DMS79 treated with DMSO at 0.1 percent for 48 hours (cell line): Measurements from ENCODE around the gene SYCE3.
"Not testable (repeated sequence)": the region's sequence is repeated elsewhere in the genome, so short reads cannot be mapped to it uniquely, and the experiment has no call there.

Experiments used
- DNase-seq: peaks from one replicate; lab custom pipeline; 2025; lab: John Stamatoyannopoulos, UW

SYCE3 gene

DNA sequence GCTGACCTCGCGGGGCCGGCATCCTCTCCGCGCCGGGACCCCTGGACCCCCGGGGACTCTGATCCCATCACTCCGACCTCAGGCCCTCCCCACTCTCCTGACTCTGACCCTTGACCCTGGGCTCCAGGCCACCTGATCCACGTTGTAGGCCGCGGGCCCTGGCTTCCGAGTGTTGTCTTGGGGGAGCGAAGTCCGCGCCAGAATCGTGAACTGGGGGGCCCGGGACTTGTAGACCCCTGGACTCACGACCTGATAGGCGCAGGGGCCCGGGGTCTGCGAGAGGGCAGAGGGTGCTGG, 32.2 kb downstream of the SYCE3 start:
- DNase-seq, result no peak

GRCh38 chr22:50529897-50530579, 32.7 kb downstream of the SYCE3 start, which contains the start of gene TYMP:
Gene TYMP, minus strand, starts transcription at chr22:50530012. Its CDS starts 303 bp downstream, at chr22:50529709.
- no peak for DNase-seq

GRCh38 chr22:50529416-50529896, 33.3 kb downstream of the SYCE3 start:
- no peak for DNase-seq

DNA sequence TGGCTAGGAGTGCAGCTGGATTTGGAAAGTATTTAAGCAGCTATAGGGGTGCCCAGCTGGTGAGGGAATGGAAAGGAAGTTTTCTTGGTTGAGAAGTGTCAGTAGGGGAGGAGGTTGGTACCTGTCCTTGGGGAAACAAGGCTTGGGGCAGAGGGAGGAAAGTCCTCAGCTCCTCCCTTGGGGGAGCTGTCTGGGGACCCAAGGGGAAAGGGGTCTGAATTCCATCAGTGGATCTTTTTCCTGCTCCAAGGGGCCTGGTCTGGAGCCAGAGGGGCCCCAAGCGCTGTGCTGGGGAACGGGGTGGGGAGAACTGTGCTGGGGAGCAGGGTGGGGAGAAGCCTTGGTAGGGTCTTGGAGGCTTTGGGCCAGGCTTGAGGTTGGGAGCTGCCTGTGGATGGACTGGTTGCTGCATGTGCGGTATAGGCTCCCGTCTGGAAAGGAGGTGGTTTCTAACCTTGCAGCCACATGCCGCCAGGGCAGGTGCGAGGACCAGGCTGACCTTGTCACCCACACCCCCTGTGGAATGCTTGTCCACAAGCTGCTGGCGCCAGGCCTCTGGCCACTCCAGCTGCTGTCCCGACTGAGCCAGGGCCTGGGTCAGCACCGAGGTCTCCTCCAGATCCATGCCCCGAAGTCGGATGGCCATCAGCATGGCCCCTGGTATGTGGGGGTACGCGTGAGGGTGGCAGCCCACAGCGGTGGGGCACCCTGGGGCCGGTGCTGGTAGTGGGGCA, 33.9 kb downstream of the SYCE3 start:
- DNase-seq, result no peak

DNA sequence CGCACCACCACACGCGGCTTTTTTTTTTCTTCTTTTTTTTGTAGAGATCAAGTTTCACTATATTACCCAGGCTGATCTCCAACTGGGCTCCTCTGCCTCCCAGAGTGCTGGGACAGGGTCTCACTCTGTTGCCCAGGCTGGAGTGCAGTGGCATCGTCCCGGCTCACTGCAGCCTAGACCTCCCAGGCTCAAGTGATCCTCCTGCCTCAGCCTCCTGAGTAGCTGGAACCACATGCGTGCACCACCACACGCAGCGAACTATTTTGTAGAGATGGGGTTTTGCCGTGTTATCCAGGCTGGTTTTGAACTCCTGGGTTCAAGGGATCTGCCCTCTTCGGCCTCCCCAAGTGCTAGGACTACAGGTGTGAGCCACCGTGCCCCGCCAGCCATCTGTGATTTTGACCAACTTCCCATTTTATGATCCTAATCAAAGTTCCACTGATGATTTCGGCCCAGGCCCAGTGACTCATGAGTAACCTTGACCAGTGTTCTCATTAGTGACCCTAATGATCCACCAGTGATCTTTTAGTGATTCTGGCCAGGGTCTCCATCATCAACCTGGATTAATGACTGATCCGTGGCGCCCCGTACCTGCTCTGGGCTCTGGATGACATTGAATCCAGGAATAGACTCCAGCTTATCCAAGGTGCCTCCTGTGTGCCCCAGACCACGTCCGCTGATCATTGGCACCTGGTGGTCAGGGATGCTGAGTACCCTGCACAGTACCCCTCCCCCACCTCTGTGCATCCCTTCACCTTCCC, 34.6 kb downstream of the SYCE3 start:
- no peak for DNase-seq

DNA sequence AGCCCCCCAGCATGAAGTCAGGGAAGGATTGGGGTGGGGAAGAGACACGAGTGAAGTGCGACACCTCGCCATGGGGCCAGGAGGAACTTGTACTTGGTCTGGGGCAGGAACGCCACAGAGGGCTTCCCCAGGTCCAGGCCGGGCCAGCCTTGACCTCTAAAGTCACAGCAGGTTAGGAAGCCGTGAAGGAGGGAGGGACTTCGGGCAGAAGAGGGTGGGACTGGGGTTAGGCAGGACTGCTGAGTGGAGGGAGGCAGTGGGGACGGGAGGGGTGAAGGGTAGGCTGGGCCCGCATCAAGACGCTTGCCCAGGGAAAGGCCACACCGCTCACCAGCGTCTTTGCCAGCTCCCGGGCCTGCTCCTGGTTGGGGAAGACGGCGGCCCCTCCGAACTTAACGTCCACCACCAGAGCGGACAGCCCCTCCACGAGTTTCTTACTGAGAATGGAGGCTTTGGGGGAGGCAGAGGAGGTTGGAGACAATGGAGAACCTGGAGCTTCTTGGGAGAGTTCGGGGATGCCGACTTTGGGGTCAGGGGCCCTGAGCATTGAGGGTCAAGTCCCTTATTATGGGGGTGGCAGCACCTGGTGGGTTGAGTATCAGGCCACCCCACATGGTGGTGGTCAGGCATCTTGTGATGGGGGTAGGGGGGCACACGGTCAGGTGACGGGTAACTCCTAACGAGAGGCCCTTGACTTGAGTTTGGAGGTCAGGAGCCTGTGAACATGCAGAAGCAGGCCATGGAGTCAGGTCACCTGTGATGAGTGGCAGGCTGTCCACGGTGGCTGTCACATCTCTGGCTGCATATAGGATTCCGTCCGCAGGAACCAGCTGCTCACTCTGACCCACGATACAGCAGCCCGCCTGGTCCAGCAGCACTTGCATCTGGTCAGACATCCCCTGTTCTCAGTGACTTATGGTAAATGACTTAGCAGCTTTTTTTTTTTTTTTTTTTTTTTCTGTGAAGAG, 35.6 kb downstream of the SYCE3 start:
- DNase-seq, result peak; percentile 6

GRCh38 chr22:50526108-50526833, 36.4 kb downstream of the SYCE3 start:
- DNase-seq, result peak; percentile 15

DNA sequence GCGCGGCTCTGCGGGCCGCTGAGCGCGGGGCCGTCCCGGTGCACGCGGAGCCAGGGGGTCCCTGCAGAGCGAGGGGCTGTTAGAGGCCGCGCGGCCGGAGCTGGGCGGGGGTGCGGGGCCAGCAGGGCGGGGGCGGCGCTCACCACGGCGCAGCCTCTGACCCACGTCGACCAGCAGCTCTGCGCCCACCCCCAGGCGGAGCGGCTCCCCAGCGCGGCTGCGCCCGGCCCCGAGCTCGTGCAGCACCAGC, 36.9 kb downstream of the SYCE3 start:
- no peak for DNase-seq

DNA sequence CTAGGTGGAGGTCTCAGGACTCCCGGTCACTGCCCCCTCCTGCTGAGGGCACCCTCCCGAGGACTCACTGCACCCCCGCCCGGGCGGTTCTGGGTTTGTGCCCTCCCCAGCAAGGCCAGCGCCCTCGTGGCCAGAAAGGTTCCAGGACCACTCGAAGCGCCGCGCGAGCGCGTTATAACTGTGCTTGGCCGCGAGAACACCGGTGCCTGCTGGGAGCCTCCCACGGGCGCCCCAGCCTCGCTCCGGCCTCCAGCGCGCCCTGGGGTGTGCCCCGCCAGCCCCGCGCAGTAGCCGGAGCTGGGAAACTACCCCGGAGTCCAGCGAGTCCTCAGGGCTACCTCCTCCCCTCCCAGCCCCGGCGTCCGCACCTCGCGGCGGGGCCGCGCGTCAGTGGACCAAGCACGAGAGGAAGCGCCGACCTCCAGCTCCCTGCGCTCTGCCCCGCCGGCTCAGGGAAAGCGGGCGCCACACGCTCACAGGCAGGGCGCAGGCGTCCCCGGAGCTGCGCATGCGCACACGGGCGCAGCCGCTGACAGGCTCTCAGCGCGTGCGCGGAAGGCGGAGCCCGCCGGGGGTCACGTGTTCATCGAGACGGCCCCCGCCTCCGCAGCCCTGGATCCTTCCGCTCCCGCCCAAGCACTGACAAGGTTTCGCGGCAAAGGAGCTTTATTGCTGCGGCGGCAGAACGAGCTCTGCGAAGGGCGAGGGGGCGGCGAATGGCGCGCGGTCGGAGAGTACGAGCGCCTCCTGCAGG, 37.4 kb downstream of the SYCE3 start, which contains the start of gene SCO2:
Gene SCO2, minus strand, starts transcription at position 495 of the 754 bp plus-strand sequence. CDS start 1,187 bp downstream, outside the sequence.
- peak; percentile 74 for DNase-seq

- DNase-seq, result no peak
Measured at GRCh38 chr22:50524676-50525103, 38.0 kb downstream of the SYCE3 start.

- DNase-seq, result no peak
Measured at GRCh38 chr22:50523806-50524675, 38.7 kb downstream of the SYCE3 start.

GRCh38 chr22:50523458-50523805, 39.3 kb downstream of the SYCE3 start:
- no peak for DNase-seq

- DNase-seq, result no peak
Measured at GRCh38 chr22:50522806-50523438, 39.8 kb downstream of the SYCE3 start.

DNA sequence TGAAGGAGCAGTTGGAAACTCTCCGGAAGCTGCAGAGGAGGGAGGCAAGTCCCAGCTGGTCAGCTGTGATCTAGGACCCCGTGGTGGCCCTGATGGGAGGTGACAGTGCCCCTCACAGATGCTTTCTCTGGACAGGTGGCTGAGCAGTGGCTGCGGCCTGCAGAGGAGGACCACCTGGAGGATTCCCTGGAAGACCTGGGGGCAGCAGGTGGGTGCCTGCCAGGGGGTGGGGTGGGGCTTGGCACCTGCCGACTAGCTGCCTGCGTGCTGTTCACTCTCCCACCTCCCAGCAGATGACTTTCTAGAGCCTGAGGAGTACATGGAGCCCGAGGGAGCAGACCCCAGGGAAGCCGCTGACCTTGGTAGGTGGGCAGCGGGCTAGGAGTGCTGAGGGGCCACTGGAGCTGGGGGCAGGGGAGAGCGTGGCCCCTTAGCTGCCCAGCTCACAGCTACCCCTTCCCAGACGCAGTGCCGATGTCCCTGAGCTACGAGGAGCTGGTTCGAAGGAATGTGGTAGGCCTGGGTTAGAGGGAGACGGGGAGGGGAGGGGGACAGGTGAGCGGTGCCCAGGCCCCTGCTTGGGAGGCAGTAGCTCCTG, 40.4 kb downstream of the SYCE3 start:
- no peak for DNase-seq

DNA sequence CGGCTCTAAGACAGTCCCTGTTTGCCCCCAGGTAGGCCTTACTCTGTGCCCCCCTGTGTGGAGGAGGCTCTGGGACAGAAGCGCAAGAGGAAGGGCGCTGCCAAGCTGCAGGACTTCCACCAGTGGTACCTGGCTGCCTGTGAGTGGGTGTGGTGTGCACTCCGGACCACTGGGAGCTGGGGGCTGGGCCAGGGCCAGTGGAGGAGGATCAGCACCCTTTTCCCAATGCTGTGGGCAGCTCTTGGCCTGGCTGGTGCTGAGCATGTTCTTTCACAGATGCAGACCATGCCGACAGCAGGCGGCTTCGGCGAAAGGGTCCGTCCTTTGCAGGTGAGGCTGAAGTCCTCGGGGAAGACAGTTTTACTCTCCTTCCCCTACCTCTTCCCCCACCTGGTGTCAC, 41.0 kb downstream of the SYCE3 start:
- no peak for DNase-seq

DNA sequence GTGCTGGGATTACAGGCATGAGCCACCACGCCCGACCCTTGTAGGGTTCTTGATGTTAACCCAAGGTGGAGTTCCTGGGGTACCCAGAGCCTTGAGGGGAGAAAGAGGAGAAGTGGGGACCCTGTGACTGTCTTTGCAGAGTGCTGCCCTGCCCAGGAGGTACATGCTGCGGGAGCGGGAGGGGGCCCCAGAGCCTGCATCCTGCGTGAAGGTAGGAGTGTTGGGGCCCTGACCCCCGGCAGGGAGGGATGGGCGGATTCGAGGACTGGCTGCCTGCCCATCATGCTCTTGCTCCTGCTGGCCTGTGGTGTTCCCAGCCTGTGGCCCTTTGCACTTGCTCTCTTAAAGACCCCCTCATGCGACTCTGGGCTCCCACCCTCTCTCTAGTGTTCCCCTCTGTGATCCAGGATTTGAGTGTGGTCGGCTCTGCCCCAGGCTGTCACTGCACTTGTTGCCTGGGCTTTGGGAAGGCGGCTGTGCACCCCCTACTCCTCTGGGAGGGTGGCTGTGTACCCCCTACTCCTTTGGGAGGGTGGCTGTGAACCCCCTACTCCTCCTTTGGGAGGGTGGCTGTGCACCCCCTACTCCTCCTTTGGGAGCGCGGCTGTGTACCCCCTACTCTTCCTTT, 41.8 kb downstream of the SYCE3 start:
- DNase-seq, result no peak

- DNase-seq, result not testable (repeated sequence)
Measured at GRCh38 chr22:50520184-50520583, 42.5 kb downstream of the SYCE3 start.

- no peak for DNase-seq
Measured at GRCh38 chr22:50519151-50519550, 43.6 kb downstream of the SYCE3 start.
